Breast epithelium (tissue), 3 donors: ENCODE measurements around the gene KRT33A.

Source experiments
- POLR2A ChIP-seq: fragments of 450-650 bp; IDR thresholded peaks from one replicate; pipeline ENCODE4 v1.6.1; 2016; ENCODE audit warnings: antibody characterized with exemption, mild to moderate bottlenecking, moderate library complexity
- POLR2AphosphoS5 ChIP-seq, 3 donors: sonication (generic); formaldehyde crosslinking; IDR thresholded peaks; one replicate each; pipeline ENCODE4 v1.6.1; 2017; ENCODE audit warnings: antibody characterized with exemption in 3 of 3

GRCh38 chr17:41360296-41360995, 9.8 kb upstream of the KRT33A start:
- TF ChIP-seq POLR2A (no peak), POLR2AphosphoS5 (IDR thresholded peaks at IDR 0.05) (no peak)
